GM12892 (cell line): ENCODE measurements around the gene G3BP1.

Source experiments
- POLR2A ChIP-seq: IDR thresholded peaks from 2 replicates; pipeline ENCODE4 v1.6.1; 2011; ENCODE audit warnings: low read depth, low read length, control low read depth
- POLR2AphosphoS5 ChIP-seq: IDR thresholded peaks from 2 replicates; pipeline ENCODE4 v1.6.1; 2011; ENCODE audit warnings: low read depth, low read length, control low read depth
- TAF1 ChIP-seq: IDR thresholded peaks from 2 replicates; pipeline ENCODE4 v1.6.1; 2011; ENCODE audit warnings: low read depth, mild to moderate bottlenecking, control low read depth, low read length, borderline replicate concordance

DNA sequence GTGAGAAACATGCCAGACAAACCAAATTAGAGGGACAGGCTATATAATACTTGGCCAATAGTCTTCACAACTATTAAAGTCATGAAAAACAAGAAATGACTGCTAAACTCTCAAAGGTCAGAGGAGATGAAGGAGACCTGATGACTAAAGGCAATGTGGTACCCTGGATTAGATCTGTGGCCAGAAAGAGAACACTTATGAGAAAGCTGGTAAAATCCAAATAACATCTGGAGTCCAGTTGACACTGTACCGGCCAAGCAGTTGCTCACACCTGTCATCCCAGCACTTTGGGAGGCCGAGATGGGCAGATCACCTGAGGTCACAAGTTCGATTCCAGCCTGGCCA lies 37.7 kb upstream of the G3BP1 start:
- TF ChIP-seq POLR2A (no peak), POLR2AphosphoS5 (no peak), TAF1 (no peak)
